SK-N-SH (cell line): ENCODE measurements around the gene STAC. TPM values are rescaled to one million over a fixed set of nuclear protein-coding genes. Genes with fewer than 3 reads are reported as not detected.

Source experiments
- CTCF ChIA-PET: fragments of 300-600, 350-600 bp; formaldehyde crosslinking; extraction: SDS; loops from one replicate; lab custom pipeline; 2021; lab: Yijun Ruan, JAX
- POLR2A ChIA-PET: fragments of 350-600 bp; sonication (Branson Sonifier 250); formaldehyde crosslinking; extraction: SDS; loops from one replicate; lab custom pipeline; 2020; ENCODE audit warnings: antibody characterized with exemption, inconsistent platforms; lab: Yijun Ruan, JAX
- DNase-seq: peaks from one replicate; pipeline ENCODE4 v3.0.0; 2012
- H2AFZ ChIP-seq: fragments of 200-600 bp; sonication (generic); 2 replicates; pipeline ENCODE4 v1.8.1; 2016; ENCODE audit warnings: antibody characterized with exemption, mild to moderate bottlenecking, low read depth
- H3F3A ChIP-seq: fragments of 200-600 bp; sonication (generic); replicated peaks from 2 replicates; pipeline ENCODE3; 2016; ENCODE audit warnings: antibody characterized with exemption, mild to moderate bottlenecking; ENCODE audit not compliant: insufficient read depth
- H3K27ac ChIP-seq, 2 experiments: fragments of 200-500 bp in 1 of 2; fragments of 200-600 bp in 1 of 2; sonication (Bioruptor generic) in 1 of 2; sonication (generic), shearing (Covaris generic) in 1 of 2; 2 replicates each; pipeline versions ENCODE4 v1.5.1 to v1.6.1; 2014 to 2016; ENCODE audit warnings: low read depth in 2 of 2, inconsistent platforms in 1 of 2, low read length in 1 of 2, mild to moderate bottlenecking in 1 of 2, mixed read lengths in 1 of 2
- H3K27me3 ChIP-seq: fragments of 200-600 bp; sonication (generic), shearing (Covaris generic); 2 replicates; pipeline ENCODE4 v1.6.1; 2016; ENCODE audit warnings: mixed run types; ENCODE audit not compliant: insufficient read depth
- H3K36me3 ChIP-seq, 2 experiments: fragments of 200-500 bp in 1 of 2; fragments of 200-600 bp in 1 of 2; sonication (Bioruptor generic) in 1 of 2; sonication (generic) in 1 of 2; replicated peaks in 1 of 2; 2 replicates each; pipeline versions ENCODE3 to v1.5.1; 2014 to 2016; ENCODE audit warnings: low read length in 1 of 2, mild to moderate bottlenecking in 1 of 2; ENCODE audit not compliant: insufficient read depth in 2 of 2, control insufficient read depth in 1 of 2
- H3K4me1 ChIP-seq, 2 experiments: fragments of 200-500 bp in 1 of 2; fragments of 200-600 bp in 1 of 2; sonication (Bioruptor generic) in 1 of 2; sonication (generic), shearing (Covaris generic) in 1 of 2; 2 replicates each; pipeline versions ENCODE4 v1.5.1 to v1.6.1; 2014 to 2016; ENCODE audit warnings: low read depth in 1 of 2, low read length in 1 of 2, mixed run types in 1 of 2; ENCODE audit not compliant: insufficient read depth in 2 of 2, control insufficient read depth in 1 of 2
- H3K4me2 ChIP-seq: fragments of 200-600 bp; sonication (generic), shearing (Covaris generic); 2 replicates; pipeline ENCODE4 v1.6.1; 2017; ENCODE audit warnings: mixed run types
- H3K4me3 ChIP-seq, 2 experiments: fragments of 200-500 bp in 1 of 2; fragments of 200-600 bp in 1 of 2; sonication (Bioruptor generic) in 1 of 2; sonication (generic), shearing (Covaris generic) in 1 of 2; 2 replicates each; pipeline versions ENCODE4 v1.5.1 to v1.8.1; 2014 to 2016; ENCODE audit warnings: low read depth in 2 of 2, inconsistent platforms in 1 of 2, low read length in 1 of 2, mild to moderate bottlenecking in 1 of 2, mixed read lengths in 1 of 2, moderate library complexity in 1 of 2
- H3K79me2 ChIP-seq: fragments of 200-600 bp; sonication (generic); 2 replicates; pipeline ENCODE4 v1.8.1; 2017; ENCODE audit warnings: mild to moderate bottlenecking; ENCODE audit not compliant: insufficient read depth
- H3K9ac ChIP-seq: fragments of 200-600 bp; sonication (generic); 2 replicates; pipeline ENCODE4 v1.6.1; 2017; ENCODE audit warnings: mixed run types
- H3K9me2 ChIP-seq: fragments of 200-600 bp; sonication (generic); 2 replicates; pipeline ENCODE4 v1.6.1; 2017; ENCODE audit warnings: mixed run types
- H3K9me3 ChIP-seq: fragments of 200-600 bp; sonication (generic); 2 replicates; pipeline ENCODE4 v1.6.1; 2017; ENCODE audit warnings: mixed run types, mild to moderate bottlenecking, moderate library complexity
- H4K20me1 ChIP-seq: fragments of 200-600 bp; sonication (generic); 2 replicates; pipeline ENCODE4 v1.6.1; 2017; ENCODE audit warnings: mild to moderate bottlenecking, mixed run types; ENCODE audit not compliant: insufficient read depth
- EP300 ChIP-seq, 2 experiments: IDR thresholded peaks; 2 replicates each; pipeline versions ENCODE4 v1.4.0 to v1.6.1; 2012; ENCODE audit warnings: borderline replicate concordance in 1 of 2, low read depth in 1 of 2, low read length in 1 of 2
- FOSL2 ChIP-seq: IDR thresholded peaks from 2 replicates; pipeline ENCODE4 v1.4.0; 2012; ENCODE audit warnings: low read depth, mild to moderate bottlenecking, moderate library complexity, borderline replicate concordance
- FOXJ3 ChIP-seq: sonication (generic); formaldehyde crosslinking; IDR thresholded peaks from 2 replicates; pipeline ENCODE4 v1.5.1; 2020; ENCODE audit warnings: mild to moderate bottlenecking, missing genetic modification reagents
- GABPA ChIP-seq: IDR thresholded peaks from 2 replicates; pipeline ENCODE4 v1.4.0; 2012; ENCODE audit warnings: low read depth, mild to moderate bottlenecking
- GATA2 ChIP-seq: sonication (generic); formaldehyde crosslinking; IDR thresholded peaks from 2 replicates; pipeline ENCODE4 v1.5.0; 2020; ENCODE audit warnings: mild to moderate bottlenecking, missing genetic modification reagents
- MXI1 ChIP-seq: IDR thresholded peaks from 2 replicates; pipeline ENCODE4 v1.6.1; 2012; ENCODE audit warnings: mild to moderate bottlenecking, low read depth, low read length, improper control_type of control experiment
- NRF1 ChIP-seq: IDR thresholded peaks from 2 replicates; pipeline ENCODE4 v1.6.1; 2012; ENCODE audit warnings: low read depth, mild to moderate bottlenecking, low read length
- POLR2AphosphoS5 ChIP-seq: IDR thresholded peaks from 2 replicates; pipeline ENCODE4 v1.6.1; 2012; ENCODE audit warnings: low read depth, low read length
- RFX5 ChIP-seq: IDR thresholded peaks from 2 replicates; pipeline ENCODE4 v1.6.1; 2012; ENCODE audit warnings: mild to moderate bottlenecking, improper control_type of control experiment, low read length
- SIN3A ChIP-seq: IDR thresholded peaks from 2 replicates; pipeline ENCODE4 v1.6.1; 2012; ENCODE audit warnings: low read depth, mild to moderate bottlenecking, low read length, moderate library complexity, borderline replicate concordance
- SMC3 ChIP-seq: IDR thresholded peaks from 2 replicates; pipeline ENCODE4 v1.6.1; 2012; ENCODE audit warnings: low read depth, low read length, improper control_type of control experiment
- TCF12 ChIP-seq: IDR thresholded peaks from 2 replicates; pipeline ENCODE4 v1.4.0; 2012
- TEAD4 ChIP-seq: IDR thresholded peaks from 2 replicates; pipeline ENCODE4 v1.4.0; 2012; ENCODE audit warnings: mild to moderate bottlenecking, borderline replicate concordance; ENCODE audit not compliant: insufficient read depth
- YY1 ChIP-seq: IDR thresholded peaks from 2 replicates; pipeline ENCODE4 v1.4.0; 2012; ENCODE audit warnings: low read depth, mild to moderate bottlenecking
- WGBS: methylation state at CpG from one replicate; pipeline ENCODE4 v1.1.6; 2017; ENCODE audit warnings: low lambda C conversion rate; 5-methylcytosine and 5-hydroxymethylcytosine counted together
- polyA plus RNA-seq, 3 experiments: library from polyadenylated mRNA; depleted of rRNA; stranded (reverse); fragments of >200 nt; gene quantifications; 2 replicates each; pipeline ENCODE4 v1.2.3, GENCODE V29; 2012
- TF ChIP-seq, protein P1 (sequence below): IDR thresholded peaks from 2 replicates; pipeline ENCODE4 v1.4.0; 2012; ENCODE audit warnings: low read depth, borderline replicate concordance
- TF ChIP-seq, protein P2 (sequence below): fragments of 200-600 bp; sonication (generic); IDR thresholded peaks from 2 replicates; pipeline ENCODE4 v1.6.1; 2017; ENCODE audit warnings: antibody characterized with exemption, mild to moderate bottlenecking, moderate library complexity
- TF ChIP-seq, protein P3 (sequence below): IDR thresholded peaks from 2 replicates; pipeline ENCODE4; 2012

STAC gene
- polyA plus RNA-seq, 1 of the 3 experiments (the other 2 are of a cell fraction) = 25.0 TPM

DNA sequence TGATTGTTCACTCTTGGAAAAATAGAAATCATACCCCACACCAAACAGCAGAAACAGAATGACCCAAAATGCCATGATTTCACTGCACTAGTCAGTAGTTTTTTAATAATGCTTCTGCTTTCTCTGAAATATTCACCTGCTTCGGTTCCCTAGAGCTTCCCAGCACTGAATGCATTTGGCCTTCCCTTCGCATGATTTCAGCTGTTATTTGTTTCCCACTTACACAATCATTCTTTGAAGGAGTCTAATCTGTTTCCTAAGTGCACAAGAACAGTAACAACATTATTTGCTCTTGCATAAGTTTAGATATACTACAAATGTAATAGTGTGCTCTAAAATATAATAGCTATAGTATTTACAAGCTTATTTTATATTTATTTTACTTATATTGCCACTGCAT, 178.7 kb downstream of the STAC start:
- CTCF ChIA-PET = interaction anchor here (1.1 kb wide), 1 partner anchor 19 kb away, joined by 4 read pairs; no protein-coding TSS in a partner anchor

DNA sequence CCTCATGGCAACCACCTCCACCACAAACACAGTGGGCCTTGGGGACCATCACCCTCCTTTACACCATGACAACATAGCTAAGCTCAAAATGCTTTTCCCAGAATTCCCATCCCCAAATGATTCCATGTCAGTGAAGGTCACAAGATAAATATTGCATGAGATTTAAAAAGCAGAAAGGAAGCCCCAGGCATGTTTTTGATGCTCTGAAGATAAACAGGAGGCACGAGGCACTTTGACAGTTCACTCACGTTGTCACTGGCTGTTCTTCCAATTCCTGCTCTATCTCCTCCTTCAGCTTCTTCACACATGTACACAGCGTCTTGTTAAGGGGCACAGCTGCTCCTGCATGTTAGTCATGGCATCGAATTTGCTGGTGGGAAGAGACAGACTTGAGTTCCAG, 180.4 kb downstream of the STAC start:
- CTCF ChIA-PET = interaction anchor here (0.8 to 1.7 kb wide), 3 partner anchors 10 to 169 kb away, joined by 3 to 4 read pairs (median 4); no protein-coding TSS in a partner anchor
- POLR2A ChIA-PET = no interaction called here
- Histone ChIP-seq H3K79me2 (no peaks in the 10 kb centered on the region), H3K27me3 (no peaks in the 10 kb centered on the region), H3K9ac (no peak overlapping the region), H2AFZ (no peak overlapping the region), H3K27ac (no peak overlapping the region; a peak in 1 of 4 replicates), H3F3A (no peaks in the 10 kb centered on the region), H3K9me3 (no peaks in the 10 kb centered on the region), H3K36me3 (no peaks in the 10 kb centered on the region), H3K4me1 (peaks cover 0 to 11% of the 10 kb centered on the region in 2 experiments; a peak in 1 of 4 replicates), H3K4me2 (no peak overlapping the region), H4K20me1 (no peaks in the 10 kb centered on the region), H3K9me2 (no peaks in the 10 kb centered on the region), H3K4me3 (no peak overlapping the region)
- no peak for DNase-seq
- WGBS = 36% methylated on average over 4 of the region's 4 CpGs
- peak; percentile 62 for TF ChIP-seq GATA2 (CRISPR knock-in tag)
- no peak for TF ChIP-seq YY1
- TF ChIP-seq RFX5 = no peak
- TF ChIP-seq FOXJ3 (CRISPR knock-in tag) = peak; percentile 40; the same call in 1 of the 2 replicates
- TF ChIP-seq EP300 (IDR thresholded peaks at IDR 0.05; ENCODE audit: borderline replicate concordance in 1 of 2, low read depth in 1 of 2, low read length in 1 of 2) = peak in 1 of 2 experiments; percentile 63; a peak in 2 of 4 replicates
- peak; percentile 50; the same call in 1 of the 2 replicates for TF ChIP-seq MXI1

More for the DNA sequence above, 178.7 kb downstream of the STAC start:
- no peaks in the 10 kb centered on the region for H4K20me1 ChIP-seq
- no peak for DNase-seq
- POLR2A ChIA-PET = no interaction called here
- 81% methylated on average over 2 of the region's 2 CpGs for WGBS
- H3K27ac ChIP-seq = no peak overlapping the region
- peaks cover 0 to 11% of the 10 kb centered on the region in 2 experiments; a peak in 1 of 4 replicates for H3K4me1 ChIP-seq
- H3K9me2 ChIP-seq = no peaks in the 10 kb centered on the region
- no peaks in the 10 kb centered on the region for H3K79me2 ChIP-seq
- no peak overlapping the region for H2AFZ ChIP-seq
- H3F3A ChIP-seq = no peaks in the 10 kb centered on the region
- no peak overlapping the region for H3K4me3 ChIP-seq
- TF ChIP-seq, protein P1, sequence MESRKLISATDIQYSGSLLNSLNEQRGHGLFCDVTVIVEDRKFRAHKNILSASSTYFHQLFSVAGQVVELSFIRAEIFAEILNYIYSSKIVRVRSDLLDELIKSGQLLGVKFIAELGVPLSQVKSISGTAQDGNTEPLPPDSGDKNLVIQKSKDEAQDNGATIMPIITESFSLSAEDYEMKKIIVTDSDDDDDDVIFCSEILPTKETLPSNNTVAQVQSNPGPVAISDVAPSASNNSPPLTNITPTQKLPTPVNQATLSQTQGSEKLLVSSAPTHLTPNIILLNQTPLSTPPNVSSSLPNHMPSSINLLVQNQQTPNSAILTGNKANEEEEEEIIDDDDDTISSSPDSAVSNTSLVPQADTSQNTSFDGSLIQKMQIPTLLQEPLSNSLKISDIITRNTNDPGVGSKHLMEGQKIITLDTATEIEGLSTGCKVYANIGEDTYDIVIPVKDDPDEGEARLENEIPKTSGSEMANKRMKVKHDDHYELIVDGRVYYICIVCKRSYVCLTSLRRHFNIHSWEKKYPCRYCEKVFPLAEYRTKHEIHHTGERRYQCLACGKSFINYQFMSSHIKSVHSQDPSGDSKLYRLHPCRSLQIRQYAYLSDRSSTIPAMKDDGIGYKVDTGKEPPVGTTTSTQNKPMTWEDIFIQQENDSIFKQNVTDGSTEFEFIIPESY = no peak
- no peaks in the 10 kb centered on the region for H3K36me3 ChIP-seq
- H3K9ac ChIP-seq = no peak overlapping the region
- no peak overlapping the region for H3K4me2 ChIP-seq
- H3K9me3 ChIP-seq = no peaks in the 10 kb centered on the region
- H3K27me3 ChIP-seq = no peaks in the 10 kb centered on the region

DNA sequence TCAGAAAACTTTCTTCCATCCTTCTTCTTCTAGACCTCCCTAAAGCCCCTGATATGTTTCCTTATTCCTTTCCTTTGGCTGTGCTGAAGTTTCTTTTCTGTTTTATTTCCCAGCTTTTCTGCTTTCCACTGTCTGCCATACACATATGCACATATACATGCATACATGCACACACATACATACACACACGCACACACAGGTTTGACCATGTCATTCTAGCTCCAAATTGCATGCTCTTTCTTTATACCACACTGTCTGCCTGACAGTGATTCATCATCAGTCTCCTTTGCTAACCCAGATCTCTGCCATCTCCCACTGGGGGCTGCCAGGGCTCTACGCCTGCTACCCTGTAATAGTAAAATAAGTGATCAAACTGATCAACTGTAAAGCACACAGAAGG, 181.3 kb downstream of the STAC start:
- DNase-seq = no peak
- no peaks in the 10 kb centered on the region for H3K9me2 ChIP-seq
- H3F3A ChIP-seq = no peaks in the 10 kb centered on the region
- H4K20me1 ChIP-seq = no peaks in the 10 kb centered on the region
- H3K9me3 ChIP-seq = no peaks in the 10 kb centered on the region
- ChIA-PET CTCF (interaction anchor here (1.2 to 1.7 kb wide), 3 partner anchors 9 to 596 kb away, joined by 4 to 6 read pairs (median 4); no protein-coding TSS in a partner anchor), POLR2A (no interaction called here)
- H3K36me3 ChIP-seq = no peaks in the 10 kb centered on the region
- peaks cover 0 to 11% of the 10 kb centered on the region in 2 experiments; a peak in 1 of 4 replicates for H3K4me1 ChIP-seq
- H2AFZ ChIP-seq = no peak overlapping the region
- no peaks in the 10 kb centered on the region for H3K27me3 ChIP-seq
- H3K79me2 ChIP-seq = no peaks in the 10 kb centered on the region
- H3K27ac ChIP-seq = no peak overlapping the region
- H3K4me3 ChIP-seq = no peak overlapping the region
- no peak overlapping the region for H3K4me2 ChIP-seq
- H3K9ac ChIP-seq = no peak overlapping the region
- 81% methylated on average over 2 of the region's 2 CpGs for WGBS
- TF ChIP-seq GABPA (no peak), SMC3 (no peak), GATA2 (CRISPR knock-in tag) (no peak), MXI1 (no peak), TEAD4 (no peak), SIN3A (no peak), NRF1 (no peak), FOSL2 (no peak), TCF12 (no peak), POLR2AphosphoS5 (no peak)
- TF ChIP-seq, protein P2, sequence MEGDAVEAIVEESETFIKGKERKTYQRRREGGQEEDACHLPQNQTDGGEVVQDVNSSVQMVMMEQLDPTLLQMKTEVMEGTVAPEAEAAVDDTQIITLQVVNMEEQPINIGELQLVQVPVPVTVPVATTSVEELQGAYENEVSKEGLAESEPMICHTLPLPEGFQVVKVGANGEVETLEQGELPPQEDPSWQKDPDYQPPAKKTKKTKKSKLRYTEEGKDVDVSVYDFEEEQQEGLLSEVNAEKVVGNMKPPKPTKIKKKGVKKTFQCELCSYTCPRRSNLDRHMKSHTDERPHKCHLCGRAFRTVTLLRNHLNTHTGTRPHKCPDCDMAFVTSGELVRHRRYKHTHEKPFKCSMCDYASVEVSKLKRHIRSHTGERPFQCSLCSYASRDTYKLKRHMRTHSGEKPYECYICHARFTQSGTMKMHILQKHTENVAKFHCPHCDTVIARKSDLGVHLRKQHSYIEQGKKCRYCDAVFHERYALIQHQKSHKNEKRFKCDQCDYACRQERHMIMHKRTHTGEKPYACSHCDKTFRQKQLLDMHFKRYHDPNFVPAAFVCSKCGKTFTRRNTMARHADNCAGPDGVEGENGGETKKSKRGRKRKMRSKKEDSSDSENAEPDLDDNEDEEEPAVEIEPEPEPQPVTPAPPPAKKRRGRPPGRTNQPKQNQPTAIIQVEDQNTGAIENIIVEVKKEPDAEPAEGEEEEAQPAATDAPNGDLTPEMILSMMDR = no peak
- TF ChIP-seq, protein P3, sequence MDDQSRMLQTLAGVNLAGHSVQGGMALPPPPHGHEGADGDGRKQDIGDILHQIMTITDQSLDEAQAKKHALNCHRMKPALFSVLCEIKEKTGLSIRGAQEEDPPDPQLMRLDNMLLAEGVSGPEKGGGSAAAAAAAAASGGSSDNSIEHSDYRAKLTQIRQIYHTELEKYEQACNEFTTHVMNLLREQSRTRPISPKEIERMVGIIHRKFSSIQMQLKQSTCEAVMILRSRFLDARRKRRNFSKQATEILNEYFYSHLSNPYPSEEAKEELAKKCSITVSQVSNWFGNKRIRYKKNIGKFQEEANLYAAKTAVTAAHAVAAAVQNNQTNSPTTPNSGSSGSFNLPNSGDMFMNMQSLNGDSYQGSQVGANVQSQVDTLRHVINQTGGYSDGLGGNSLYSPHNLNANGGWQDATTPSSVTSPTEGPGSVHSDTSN = no peak
